Measurements from ENCODE around the gene HDAC2. TPM values are rescaled to one million over a fixed set of nuclear protein-coding genes. Genes with fewer than 3 reads are reported as not detected.

The HDAC2 gene
- total and polyA plus RNA-seq, 2 donors (not counting 3 experiments of a cell fraction or from before 2014, with no cell fraction given): 121 to 142 TPM

GRCh38 chr6:113976806-113977205, 5.9 kb upstream of the HDAC2 start:
- no peaks in the 10 kb centered on the region for H4K20me1 ChIP-seq (replicated peaks; ENCODE audit: control insufficient read depth, extremely low read depth, insufficient read depth, low read length)
- dilution Hi-C loops (cut with MboI; ENCODE audit: extremely low pct_ligation_motif_present, low sequenced_read_pairs) (no loop called here), intact Hi-C loops (cut with micrococcal nuclease) (no loop called here)
- no peak overlapping the region for H3K4me2 ChIP-seq (ENCODE audit: insufficient read depth, low read length)
- ChIA-PET POLR2A (no interaction called here), CTCF (interaction anchor here (1.2 to 2.9 kb wide), 2 partner anchors 19 to 132 kb away, joined by 3 to 13 read pairs; no protein-coding TSS in a partner anchor)
- no peaks in the 10 kb centered on the region for H3K9me3 ChIP-seq (replicated peaks; ENCODE audit: control insufficient read depth, insufficient read depth, low read length)
- no peaks in the 10 kb centered on the region for H3K27me3 ChIP-seq (ENCODE audit: control insufficient read depth in 2 of 2, insufficient read depth in 2 of 2, low read length in 2 of 2)
- H3K79me2 ChIP-seq (ENCODE audit: control insufficient read depth, insufficient read depth, low read length): no peaks in the 10 kb centered on the region
- DNase-seq (ENCODE audit: low read depth, low spot score): no peak
- peaks cover 2% of the 10 kb centered on the region for H3K4me1 ChIP-seq (ENCODE audit: control insufficient read depth, extremely low read depth, insufficient read depth, low read length)
- H3K36me3 ChIP-seq (ENCODE audit: control insufficient read depth in 2 of 2, extremely low read depth in 1 of 2, insufficient read depth in 2 of 2, low read length in 2 of 2): no peaks in the 10 kb centered on the region
- H2AFZ ChIP-seq (ENCODE audit: low read depth, low read length): no peak overlapping the region
- TF ChIP-seq CTCF (IDR thresholded peaks at IDR 0.05; ENCODE audit: extremely low read depth in 1 of 2, insufficient read depth in 1 of 2, low read depth in 1 of 2, low read length in 2 of 2) (no peak), MAX (IDR thresholded peaks at IDR 0.05; ENCODE audit: insufficient read depth, insufficient read length) (no peak), FOS (IDR thresholded peaks at IDR 0.05; ENCODE audit: borderline replicate concordance, insufficient read depth, low read length) (no peak), JUN (IDR thresholded peaks at IDR 0.05; ENCODE audit: borderline replicate concordance, insufficient read depth, insufficient read length, low read depth) (no peak), MYC (IDR thresholded peaks at IDR 0.05; ENCODE audit: low read depth, low read length) (no peak)
- no peak overlapping the region for H3K27ac ChIP-seq (ENCODE audit: insufficient read depth, low read depth, low read length)
- H3K9me1 ChIP-seq (replicated peaks; ENCODE audit: control insufficient read depth, extremely low read depth, insufficient read depth, low read length): no peaks in the 10 kb centered on the region
- BruUV-seq (replicated peaks): no TSS peak
- no peak for FAIRE-seq
- no peak overlapping the region for H3K4me3 ChIP-seq (replicated peaks in 1 of 3; ENCODE audit: insufficient read depth in 1 of 3, low read depth in 1 of 3, low read length in 3 of 3)
- no peak overlapping the region for H3K9ac ChIP-seq (replicated peaks; ENCODE audit: extremely low read depth, insufficient read depth, low read length)

GRCh38 chr6:113971741-113972140, 793 bp upstream of the HDAC2 start:
- no peak overlapping the region for H3K27ac ChIP-seq (ENCODE audit: insufficient read depth, low read depth, low read length)
- no peaks in the 10 kb centered on the region for H3K9me1 ChIP-seq (replicated peaks; ENCODE audit: control insufficient read depth, extremely low read depth, insufficient read depth, low read length)
- no peak for TF ChIP-seq JUN (IDR thresholded peaks at IDR 0.05; ENCODE audit: borderline replicate concordance, insufficient read depth, insufficient read length, low read depth)
- no peak for TF ChIP-seq POLR2AphosphoS5 (IDR thresholded peaks at IDR 0.05; ENCODE audit: insufficient read depth, low read depth, low read length)
- no peak for TF ChIP-seq POLR2A (IDR thresholded peaks at IDR 0.05; ENCODE audit: low read depth, low read length)
- no peak for TF ChIP-seq FOS (IDR thresholded peaks at IDR 0.05; ENCODE audit: borderline replicate concordance, insufficient read depth, low read length)
- no peak for TF ChIP-seq GATA2 (IDR thresholded peaks at IDR 0.05; ENCODE audit: insufficient read depth, insufficient read length, low read depth, low read length)
- no peak for TF ChIP-seq MAX (IDR thresholded peaks at IDR 0.05; ENCODE audit: insufficient read depth, insufficient read length)
- TF ChIP-seq MYC (IDR thresholded peaks at IDR 0.05; ENCODE audit: low read depth, low read length): no peak
- TF ChIP-seq EZH2 (IDR thresholded peaks at IDR 0.05; ENCODE audit: borderline replicate concordance, low read depth, low read length, severe bottlenecking): no peak
- TF ChIP-seq CTCF (IDR thresholded peaks at IDR 0.05; ENCODE audit: extremely low read depth in 1 of 2, insufficient read depth in 1 of 2, low read depth in 1 of 2, low read length in 2 of 2): no peak
- peak overlapping the region; percentile 73 to 99 (median 93) for H3K4me3 ChIP-seq (replicated peaks in 1 of 3; ENCODE audit: insufficient read depth in 1 of 3, low read depth in 1 of 3, low read length in 3 of 3)
- FAIRE-seq: no peak
- peak overlapping the region; percentile 100 for H2AFZ ChIP-seq (ENCODE audit: low read depth, low read length)
- H4K20me1 ChIP-seq (replicated peaks; ENCODE audit: control insufficient read depth, extremely low read depth, insufficient read depth, low read length): peaks cover 8% of the 10 kb centered on the region
- H3K27me3 ChIP-seq (ENCODE audit: control insufficient read depth in 2 of 2, insufficient read depth in 2 of 2, low read length in 2 of 2): no peaks in the 10 kb centered on the region
- no peaks in the 10 kb centered on the region for H3K9me3 ChIP-seq (replicated peaks; ENCODE audit: control insufficient read depth, insufficient read depth, low read length)
- peaks cover 44% of the 10 kb centered on the region for H3K79me2 ChIP-seq (ENCODE audit: control insufficient read depth, insufficient read depth, low read length)
- H3K4me2 ChIP-seq (ENCODE audit: insufficient read depth, low read length): peak overlapping the region; percentile 75
- dilution Hi-C loops (cut with MboI; ENCODE audit: extremely low pct_ligation_motif_present, low sequenced_read_pairs): no loop called here
- no peaks in the 10 kb centered on the region for H3K36me3 ChIP-seq (ENCODE audit: control insufficient read depth in 2 of 2, extremely low read depth in 1 of 2, insufficient read depth in 2 of 2, low read length in 2 of 2)
- ChIA-PET CTCF (interaction anchor here (0.5 to 1.7 kb wide), 4 partner anchors 12 to 137 kb away, joined by 3 to 4 read pairs (median 3); no protein-coding TSS in a partner anchor), POLR2A (no interaction called here)
- no peak overlapping the region for H3K9ac ChIP-seq (replicated peaks; ENCODE audit: extremely low read depth, insufficient read depth, low read length)
- intact Hi-C loops (cut with micrococcal nuclease): no loop called here
- DNase-seq (ENCODE audit: low read depth, low spot score): no peak
- TSS peak; percentile 69 for BruUV-seq (replicated peaks)
- H3K4me1 ChIP-seq (ENCODE audit: control insufficient read depth, extremely low read depth, insufficient read depth, low read length): peaks cover 24% of the 10 kb centered on the region

Data from endothelial cell of umbilical vein (primary cell).